Hippocampal formation (tissue), 2 donors: Measurements from ENCODE around the gene FCN3.

ENCODE experiments used
- DNase-seq, 2 donors: peaks; one replicate each; lab custom pipeline; 2025; lab: John Stamatoyannopoulos, UW

Gene FCN3

DNA sequence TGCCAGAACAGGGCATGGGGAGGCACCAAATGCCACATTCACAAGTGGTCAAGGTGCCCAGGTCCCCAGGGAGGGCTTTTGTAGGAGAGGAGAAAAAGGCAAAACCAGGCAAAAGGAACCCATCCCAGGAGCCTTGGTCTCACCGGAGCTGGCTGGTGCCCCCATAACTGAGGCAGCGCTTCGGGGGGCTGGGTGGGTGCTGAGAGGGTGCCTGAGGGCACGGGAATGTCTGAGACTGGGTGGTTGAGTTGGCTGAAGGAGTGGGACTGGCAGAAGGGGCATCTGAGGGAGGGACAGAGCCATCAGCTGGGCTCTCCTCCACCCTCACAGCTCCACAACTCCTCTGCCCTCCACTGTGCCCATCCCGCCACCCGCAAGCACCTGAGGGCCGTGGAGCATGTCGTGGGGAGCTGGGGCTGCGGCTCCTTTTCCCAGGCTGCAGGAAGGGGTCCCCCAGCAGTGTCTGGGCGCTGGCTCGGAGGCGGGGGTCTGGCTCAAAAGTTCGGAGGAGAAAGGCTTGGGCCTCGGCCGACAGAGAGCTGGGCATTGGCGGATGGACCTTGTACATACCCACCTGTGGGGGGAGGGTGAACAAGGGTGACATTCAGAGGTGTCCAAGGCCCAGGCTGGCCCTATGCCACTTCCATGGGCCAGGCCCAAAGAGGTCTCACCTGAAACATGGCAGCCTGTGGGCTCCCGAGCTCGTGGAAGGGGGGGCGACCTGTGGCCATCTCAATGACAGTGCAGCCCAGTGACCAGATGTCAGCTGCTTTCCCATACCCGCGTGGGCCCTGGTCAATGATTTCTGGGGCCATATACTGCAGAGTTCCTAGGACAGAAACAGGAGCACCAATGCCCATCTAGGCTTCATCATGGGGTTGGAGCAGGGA is 16.3 kb downstream of the FCN3 start:
- DNase-seq = no peak

DNA sequence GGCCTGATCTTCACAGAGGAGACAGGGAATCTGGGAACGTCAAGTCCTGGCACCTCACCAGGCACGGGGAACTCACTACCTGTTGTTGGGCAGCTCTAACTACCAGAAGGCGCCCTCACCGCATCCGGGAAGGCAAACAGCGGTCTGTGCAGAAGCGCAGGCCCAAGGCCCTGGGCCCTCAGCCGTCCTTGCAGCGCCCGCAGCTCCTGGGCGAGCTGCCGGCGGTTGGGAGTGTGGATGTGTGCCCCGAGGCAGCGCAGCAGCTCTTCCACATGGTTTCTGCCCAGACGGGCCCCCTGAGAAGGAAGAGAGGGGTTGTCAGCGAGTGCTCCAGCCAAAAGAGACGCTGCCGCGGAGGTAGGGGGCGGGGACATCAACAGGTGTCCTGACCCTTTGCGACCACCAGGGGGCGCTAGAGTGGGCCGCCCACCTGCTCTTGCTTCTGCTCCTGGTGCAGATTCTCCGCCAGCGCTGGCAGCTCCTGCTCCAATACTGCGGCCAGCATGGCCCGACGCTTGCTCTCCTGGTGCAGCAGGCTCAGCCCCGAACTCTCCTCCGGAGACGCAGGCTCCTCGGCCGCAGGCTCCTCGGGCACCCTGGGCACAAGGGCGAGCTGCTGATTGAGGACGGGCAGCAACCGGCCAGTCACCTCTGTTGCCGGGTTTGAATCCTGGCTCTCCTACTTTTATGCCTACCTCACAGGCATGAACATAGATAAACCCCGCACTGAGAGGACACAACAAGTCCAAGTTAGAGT is 17.2 kb downstream of the FCN3 start:
- DNase-seq = peak in 1 of 2 donors; percentile 31

DNA sequence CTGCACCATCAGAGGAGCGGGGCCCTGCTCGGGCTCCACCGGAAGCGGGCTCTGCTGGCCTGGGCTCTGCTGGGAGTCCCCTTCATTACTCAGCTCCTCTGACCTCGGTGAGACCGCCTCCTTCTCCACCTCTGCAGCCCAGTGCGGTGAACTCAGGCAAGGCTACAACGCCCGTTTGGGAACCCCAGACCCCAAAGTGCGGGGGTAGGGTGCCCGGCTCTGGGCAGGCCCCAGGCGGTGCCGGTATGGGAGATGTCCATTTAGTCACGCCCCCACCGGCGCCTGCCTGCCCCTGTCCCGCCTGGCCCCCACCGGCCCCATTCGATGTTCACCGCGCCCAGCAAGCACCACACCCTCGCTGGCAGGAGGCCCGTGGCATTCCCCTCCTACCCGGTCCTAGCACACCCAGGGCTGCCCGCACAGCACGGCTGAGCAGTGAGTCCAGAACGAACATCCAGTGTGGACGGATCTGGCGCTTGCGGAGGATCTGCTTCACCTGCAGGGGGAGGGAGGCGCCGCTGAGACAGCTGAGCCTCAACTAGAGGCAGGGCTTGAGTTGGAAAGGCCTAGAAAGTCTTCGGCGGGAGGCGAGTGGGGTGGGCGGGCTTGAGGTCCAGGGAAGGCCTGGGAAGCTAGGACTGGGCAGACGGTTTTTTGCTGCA is 17.9 kb downstream of the FCN3 start:
- no peak for DNase-seq

DNA sequence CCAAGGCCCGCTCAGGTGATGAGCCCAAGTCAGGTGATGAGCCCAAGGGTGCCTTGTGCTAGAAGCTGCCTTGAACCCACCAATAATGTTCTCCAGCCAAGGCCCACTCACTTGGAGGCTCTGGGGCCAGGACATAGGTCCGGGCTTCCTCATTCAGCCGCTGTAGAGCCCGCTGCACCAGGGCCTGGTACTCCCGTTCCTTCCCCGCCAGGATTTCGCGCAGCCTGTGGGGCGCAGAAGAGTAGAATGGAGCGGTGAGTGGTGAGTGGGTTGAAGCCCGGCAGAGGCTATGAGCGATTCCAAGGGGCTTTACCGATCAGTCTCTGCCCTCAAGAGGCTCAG is 18.4 kb downstream of the FCN3 start:
- no peak for DNase-seq

DNA sequence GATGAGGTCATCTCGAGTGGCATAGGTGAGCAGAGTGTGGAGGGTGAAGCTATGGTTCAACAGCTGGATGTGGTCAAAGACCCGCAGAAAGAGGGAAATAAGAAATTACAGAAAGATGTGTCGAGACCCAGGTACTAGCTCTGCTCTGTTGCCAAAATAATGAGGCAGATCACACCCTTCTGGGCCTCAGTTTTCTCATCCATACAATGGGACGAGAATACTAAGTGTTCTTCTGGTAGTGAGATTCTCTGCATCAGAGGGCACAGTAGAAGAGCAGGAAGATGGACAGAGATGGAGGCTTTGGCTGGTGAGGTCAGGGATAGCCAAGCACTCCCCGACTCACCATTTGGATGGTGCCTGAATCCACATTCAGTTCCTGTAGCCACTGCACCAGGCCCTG is 18.9 kb downstream of the FCN3 start:
- DNase-seq = no peak

DNA sequence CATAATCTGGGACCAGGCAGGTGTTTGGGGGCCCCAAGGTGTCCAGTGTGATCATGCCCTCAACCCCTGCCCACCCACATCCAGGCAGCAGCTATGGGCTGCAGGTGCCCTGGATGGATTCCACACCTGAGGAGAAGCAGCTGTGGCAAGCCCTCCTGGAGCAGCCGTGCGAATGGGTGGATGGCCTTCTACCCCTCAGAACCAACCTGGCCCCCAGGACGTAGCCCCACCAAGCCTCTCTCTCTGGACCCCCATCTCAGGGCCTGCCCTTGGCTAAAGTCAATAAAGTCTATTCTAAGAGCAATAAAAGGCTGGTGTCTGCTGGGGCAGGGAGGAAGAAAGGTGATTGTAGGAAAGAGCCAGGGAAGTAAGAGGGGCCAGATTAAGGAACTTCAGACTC is 21.0 kb downstream of the FCN3 start:
- DNase-seq = no peak

DNA sequence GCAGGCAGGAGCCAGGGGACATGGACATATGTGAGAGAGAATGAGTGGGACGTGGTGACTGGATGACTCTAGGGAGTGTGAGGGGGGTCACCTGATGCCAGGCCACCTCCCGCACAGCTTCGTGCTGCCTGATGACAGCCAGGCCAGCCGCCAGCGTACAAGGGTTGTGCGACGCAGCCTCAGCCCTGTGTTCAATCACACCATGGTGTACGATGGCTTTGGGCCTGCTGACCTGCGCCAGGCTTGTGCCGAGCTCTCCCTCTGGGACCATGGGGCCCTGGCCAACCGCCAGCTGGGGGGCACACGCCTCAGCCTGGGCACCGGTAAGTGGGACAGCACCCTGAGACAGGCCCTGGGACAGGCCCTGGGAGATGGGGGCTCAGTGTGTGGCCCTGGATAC is 21.5 kb downstream of the FCN3 start:
- no peak for DNase-seq

DNA sequence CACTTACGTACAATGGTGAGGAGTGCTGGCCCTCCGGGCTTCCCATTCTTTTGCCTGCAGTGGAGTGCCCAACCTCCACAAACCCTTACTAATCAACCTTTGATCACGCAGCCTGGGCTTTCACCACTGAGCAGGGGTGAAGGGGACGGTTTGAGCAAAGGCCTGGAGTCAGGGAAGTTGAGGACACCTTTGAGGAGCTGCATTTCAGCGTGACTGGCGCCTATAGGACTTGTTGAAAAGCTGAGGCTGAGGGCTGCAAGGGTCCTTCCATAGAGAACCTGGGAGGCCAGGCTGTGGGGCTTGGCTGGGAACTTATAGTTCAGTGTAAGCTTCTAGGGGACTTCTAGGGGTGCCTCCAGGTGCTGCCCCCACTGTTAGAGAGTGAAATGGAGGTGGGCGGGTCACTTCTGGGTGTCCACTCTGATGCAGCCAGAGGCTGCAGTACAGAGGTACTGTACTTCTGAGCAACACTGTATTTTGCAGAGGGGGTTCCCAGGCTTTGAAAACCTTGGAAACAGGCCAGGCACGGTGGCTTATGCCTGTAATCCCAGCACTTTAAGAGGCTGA is 23.0 kb downstream of the FCN3 start:
- DNase-seq = no peak

DNA sequence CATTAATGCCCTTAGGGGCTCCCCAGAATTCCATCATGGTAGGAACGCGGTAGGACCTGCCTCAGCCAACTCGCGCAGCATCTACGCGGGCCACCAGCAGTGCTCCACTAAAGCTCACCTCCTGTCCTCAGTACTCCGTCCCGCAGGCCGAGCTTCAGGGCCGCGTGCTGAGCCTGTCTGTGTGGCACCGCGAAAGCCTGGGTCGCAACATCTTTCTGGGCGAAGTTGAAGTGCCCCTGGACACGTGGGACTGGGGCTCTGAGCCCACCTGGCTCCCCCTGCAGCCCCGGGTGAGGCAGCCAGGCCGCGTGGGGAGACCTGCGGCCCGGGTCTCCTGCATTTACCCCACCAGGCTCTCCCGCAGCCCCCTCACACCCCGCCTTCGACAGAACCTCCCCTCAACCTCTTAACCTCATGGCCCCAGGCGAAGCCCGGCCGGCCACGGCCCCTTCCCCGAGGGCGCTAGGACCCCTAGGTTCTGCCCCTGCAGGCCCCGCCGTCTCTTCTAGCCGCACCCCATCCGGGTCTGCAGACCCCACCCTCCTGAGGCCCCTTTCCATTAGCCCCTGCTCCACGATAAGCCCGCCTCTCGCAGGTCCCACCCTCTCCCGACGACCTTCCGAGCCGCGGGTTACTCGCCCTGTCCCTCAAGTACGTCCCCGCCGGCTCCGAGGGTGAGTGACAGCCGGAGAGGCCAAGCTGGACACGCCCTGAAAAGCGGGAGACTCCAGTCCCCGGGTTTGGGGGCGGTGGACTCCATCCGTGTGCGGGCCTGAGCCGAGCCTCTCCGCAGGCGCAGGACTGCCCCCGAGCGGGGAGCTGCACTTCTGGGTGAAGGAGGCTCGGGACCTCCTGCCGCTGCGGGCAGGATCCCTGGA is 23.7 kb downstream of the FCN3 start:
- DNase-seq = no peak

DNA sequence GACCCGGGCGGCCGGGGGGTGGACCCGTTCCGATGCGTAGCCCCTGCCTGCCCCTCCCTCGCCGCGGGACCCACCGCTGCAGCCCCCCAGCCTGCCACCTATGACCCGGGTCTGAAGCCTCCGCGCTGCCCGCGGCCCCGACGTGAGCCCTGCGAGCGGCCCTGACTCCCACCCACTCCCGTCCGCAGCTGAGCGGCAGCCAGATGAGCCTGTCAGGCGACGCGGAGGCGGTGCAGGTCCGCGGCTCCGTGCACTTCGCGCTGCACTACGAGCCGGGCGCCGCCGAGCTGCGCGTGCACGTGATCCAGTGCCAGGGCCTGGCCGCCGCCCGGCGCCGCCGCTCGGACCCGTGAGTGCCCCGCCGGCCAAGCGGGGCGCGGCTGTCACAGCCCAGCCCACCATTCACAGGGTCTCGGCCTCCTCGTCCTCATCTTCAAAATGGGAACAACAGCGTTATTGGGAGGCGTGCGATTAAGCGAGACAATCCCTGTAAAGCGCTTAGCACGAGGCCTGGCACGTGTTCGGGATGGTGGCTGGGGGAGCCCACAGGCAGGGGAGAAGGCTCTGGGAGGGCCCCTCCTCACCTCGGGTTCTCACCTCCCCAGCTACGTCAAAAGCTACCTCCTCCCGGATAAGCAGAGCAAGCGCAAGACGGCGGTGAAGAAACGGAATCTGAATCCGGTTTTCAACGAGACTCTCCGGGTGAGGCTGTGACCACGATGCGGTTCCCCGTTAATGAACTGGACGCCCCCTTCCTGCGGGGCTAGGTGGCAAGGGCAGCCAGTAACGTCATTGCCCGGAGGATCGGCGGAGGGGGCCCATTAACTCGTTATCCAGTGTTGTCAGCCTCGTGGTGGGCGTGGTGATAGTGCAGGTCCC is 24.6 kb downstream of the FCN3 start:
- no peak for DNase-seq

DNA sequence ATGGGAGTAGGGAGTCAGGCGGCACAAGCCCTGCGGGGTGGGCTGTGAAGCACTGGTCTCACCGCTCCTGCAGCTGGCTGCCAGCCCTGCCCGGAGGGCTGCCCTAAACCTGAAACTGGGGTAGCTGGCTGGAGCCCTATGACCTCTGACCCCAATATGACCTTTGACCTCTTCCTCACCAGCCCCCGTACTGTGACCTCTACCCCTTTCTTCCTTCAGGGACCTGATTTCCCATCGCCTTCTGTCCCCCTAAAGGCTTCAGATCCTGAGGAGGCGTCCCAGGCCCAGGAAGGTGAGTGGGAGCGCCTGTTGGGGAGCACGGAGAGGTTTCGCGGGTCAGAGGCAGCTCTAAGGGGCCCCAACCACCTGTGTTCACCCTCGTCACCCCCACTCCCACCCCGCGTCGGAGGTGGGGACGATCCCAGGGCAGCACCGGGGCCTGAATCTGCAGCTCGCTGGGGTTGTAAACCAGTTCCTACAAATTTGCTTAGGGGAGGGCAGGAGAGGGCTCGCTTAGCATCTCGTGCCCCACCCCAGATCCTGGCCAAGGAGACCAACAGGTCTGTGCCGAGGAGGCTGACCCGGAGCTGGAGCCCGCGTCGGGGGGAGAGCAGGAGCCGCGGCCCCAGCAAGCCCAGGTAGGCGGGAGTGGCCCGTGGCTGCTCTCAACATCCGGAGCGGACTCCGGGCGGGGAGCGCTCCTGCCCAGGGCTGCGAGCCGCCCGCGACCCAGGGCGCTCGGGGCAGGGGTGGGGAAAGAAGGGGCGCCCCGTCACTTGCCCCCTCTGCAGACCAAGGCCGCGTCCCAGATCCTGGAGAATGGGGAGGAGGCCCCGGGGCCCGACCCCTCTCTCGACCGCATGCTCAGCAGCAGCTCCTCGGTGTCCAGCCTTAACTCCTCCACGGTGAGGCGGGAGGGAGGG is 25.5 kb downstream of the FCN3 start:
- DNase-seq = no peak

DNA sequence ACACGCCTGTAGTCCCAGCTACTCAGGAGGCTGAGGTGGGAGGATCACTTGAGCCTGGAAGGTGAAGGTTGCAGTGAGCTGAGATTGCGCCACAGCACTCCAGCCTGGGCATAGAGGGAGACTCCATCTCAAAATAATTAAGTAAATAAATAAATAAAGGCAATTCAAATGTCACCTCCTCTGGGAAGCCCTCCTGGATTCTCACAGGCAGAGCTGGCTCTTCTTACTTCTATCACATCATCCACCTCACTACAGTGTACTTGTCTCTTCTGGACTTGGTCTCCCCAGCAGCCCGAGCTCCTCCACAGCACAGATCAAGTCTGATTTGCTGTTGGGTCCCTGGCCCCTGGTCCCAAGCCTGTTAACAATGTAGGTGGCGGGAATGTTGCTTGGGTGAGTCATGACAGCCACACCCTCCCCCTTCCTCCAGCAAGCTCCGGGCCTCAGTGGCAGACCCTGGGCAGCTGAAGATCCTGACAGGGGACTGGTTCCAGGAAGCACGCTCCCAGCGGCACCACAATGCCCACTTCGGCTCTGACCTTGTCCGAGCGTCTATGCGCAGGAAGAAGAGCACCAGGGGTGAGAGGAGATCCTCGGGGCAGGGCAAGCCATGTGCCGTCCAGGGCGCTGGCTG is 27.5 kb downstream of the FCN3 start:
- DNase-seq = no peak

DNA sequence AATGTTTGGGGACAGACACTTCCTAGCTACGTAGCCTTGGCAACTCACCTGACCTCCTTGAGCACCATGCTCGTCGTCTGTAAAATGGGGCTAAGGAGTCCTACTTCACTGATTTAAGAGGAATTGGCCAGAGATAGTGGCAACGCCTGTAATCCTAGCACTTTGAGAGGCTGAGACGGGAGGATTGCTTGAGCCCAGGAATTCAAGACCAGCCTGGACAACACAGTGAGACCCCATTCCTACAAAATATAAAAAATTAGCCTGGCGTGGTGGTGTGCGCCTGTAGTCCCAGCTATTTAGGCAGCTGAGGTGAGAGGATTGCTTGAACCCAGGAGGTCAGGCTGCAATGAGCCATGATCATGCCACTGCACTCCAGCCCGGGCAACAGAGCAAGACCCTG is 28.3 kb downstream of the FCN3 start:
- DNase-seq = no peak

DNA sequence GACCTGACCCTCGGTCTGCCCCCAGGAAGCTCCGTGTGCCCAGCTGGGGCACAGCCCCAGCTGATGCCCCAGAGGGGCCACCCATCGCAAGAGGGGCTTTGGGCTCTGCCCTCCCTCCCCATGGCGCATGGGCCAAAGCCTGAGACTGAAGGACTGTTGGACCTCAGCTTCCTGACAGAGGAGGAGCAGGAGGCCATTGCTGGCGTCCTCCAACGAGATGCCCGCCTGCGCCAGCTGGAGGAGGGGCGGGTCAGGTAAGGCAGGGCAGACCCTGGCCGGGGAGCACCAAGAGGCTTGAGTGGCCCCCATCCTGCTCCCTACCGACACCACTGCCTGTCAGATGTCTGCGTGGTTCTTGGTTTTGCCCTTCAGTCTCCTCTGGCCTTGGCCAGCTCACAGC is 29.4 kb downstream of the FCN3 start:
- no peak for DNase-seq

DNA sequence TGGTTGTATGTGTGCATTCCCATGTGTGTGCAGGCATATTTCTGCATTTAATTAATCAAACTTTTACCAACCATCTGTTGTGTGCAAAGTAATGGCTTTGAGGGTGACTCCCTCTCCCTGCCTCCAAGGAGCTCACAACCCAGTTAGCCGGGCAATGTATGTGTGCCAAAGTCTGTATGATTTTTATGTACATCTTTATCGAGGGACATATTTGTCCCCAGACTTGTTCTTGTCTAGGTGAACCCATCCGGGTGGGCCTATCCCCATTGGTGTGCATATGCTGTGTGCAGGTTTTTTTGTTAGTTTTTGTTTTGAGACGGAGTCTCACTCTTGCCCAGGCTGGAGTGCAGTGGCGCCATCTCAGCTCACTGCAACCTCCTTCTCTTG is 31.0 kb downstream of the FCN3 start:
- DNase-seq = no peak

DNA sequence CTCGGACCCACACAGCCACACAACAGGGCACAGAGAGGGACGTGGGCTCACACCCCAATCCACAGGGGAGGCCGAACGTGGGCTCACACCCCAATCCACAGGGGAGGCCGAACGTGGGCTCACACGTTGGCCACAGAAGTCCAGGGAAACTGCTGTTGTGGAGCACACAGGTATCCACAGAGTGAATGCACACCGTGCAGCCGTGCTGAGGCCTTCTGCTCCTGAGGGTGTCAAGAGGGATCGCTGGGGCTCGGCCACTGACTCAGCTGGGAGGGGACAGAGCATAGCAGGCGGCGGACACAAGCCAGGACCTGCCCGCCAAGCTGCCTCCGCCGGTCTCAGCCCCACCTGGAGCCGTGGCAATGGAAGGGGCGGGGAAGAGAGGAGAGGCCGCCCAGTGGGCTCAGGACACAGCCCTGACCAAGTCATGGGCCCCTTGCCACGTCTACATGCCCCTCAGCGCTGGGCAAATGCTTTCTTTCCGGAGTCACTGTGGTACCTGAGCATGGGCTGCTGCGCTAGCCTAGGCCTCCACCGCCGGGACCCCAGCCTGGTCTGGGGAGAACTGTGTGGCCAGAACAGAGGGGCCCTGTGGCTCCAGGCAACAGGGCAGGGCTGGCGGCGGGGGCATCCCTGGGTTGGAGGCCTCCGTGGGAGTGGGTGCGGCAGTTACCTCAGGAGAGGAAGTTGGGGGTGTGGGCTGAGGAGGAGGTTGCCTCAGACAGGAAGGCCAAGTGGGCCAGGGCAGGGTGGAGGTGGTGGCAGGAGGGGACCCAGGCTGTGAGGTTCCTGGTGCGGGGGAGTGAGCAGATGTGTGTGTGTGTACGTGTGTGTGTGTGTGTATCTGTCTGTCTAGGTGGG is 31.6 kb downstream of the FCN3 start:
- DNase-seq = no peak

DNA sequence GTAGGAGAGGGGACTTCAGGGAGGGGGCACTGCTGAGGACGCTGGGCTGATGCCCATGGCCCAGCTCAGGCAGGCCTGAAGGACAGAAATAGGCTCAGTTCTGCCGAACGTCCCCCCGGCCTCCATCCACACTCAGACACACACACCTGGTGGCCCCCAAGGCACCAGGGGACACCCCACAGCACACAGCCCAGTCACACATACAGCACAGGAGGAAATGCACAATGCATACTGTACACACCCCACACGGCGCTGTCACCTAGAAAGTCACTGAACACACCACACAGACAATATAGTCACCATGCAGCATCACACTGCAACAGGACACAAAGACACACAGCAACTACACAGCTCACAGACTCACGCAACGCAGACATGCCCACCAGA is 32.2 kb downstream of the FCN3 start:
- DNase-seq = no peak
